T-helper 2 cell treated with Interferon-gamma antibody and Interleukin-4, amounts not matched to agents 100 ng/mL and 5 ng/mL, for 36 hours (primary cell): ENCODE results near the gene ERC1. TPM values are rescaled to one million over a fixed set of nuclear protein-coding genes. Genes with fewer than 3 reads are reported as not detected.

Source experiments
- intact Hi-C: fragments of 100-400 bp; cut with micrococcal nuclease; formaldehyde crosslinking; loops from one replicate; pipeline ENCODE4 v1.15.1; 2023
- total RNA-seq: library from RNA; stranded (reverse); gene quantifications from 2 replicates; pipeline ENCODE4 v1.2.3, GENCODE V29; 2022

Gene ERC1
- total RNA-seq, 1 donor from 2014 or later = 51.5 TPM

GRCh38 chr12:1280059-1280458 lies 289.0 kb downstream of the ERC1 start:
- intact Hi-C loops = no loop called here

GRCh38 chr12:1281683-1282366 lies 290.8 kb downstream of the ERC1 start:
- intact Hi-C loops = no loop called here

- intact Hi-C loops = no loop called here
Measured at GRCh38 chr12:1282670-1283315, 291.8 kb downstream of the ERC1 start.

GRCh38 chr12:1283316-1283715 lies 292.3 kb downstream of the ERC1 start:
- intact Hi-C loops = no loop called here

- intact Hi-C loops = no loop called here
Measured at GRCh38 chr12:1284611-1285010, 293.6 kb downstream of the ERC1 start.

- intact Hi-C loops = no loop called here
Measured at GRCh38 chr12:1287446-1287975, 296.5 kb downstream of the ERC1 start.

GRCh38 chr12:1288333-1288732 lies 297.3 kb downstream of the ERC1 start:
- intact Hi-C loops = no loop called here

GRCh38 chr12:1289371-1290155 lies 298.5 kb downstream of the ERC1 start:
- intact Hi-C loops = no loop called here

- intact Hi-C loops = no loop called here
Measured at GRCh38 chr12:1290716-1291115, 299.7 kb downstream of the ERC1 start.

- intact Hi-C loops = no loop called here
Measured at GRCh38 chr12:1291601-1292332, 300.7 kb downstream of the ERC1 start.

- intact Hi-C loops = no loop called here
Measured at GRCh38 chr12:1293901-1294300, 302.9 kb downstream of the ERC1 start.

- intact Hi-C loops = no loop called here
Measured at GRCh38 chr12:1297206-1297605, 306.2 kb downstream of the ERC1 start.

- intact Hi-C loops = no loop called here
Measured at GRCh38 chr12:1297639-1298175, 306.7 kb downstream of the ERC1 start.

GRCh38 chr12:1300460-1300859 lies 309.4 kb downstream of the ERC1 start:
- intact Hi-C loops = no loop called here

GRCh38 chr12:1302201-1302870 lies 311.3 kb downstream of the ERC1 start:
- intact Hi-C loops = no loop called here

- intact Hi-C loops = no loop called here
Measured at GRCh38 chr12:1305063-1305434, 314.0 kb downstream of the ERC1 start.

- intact Hi-C loops = no loop called here
Measured at GRCh38 chr12:1305791-1306500, 314.9 kb downstream of the ERC1 start.

GRCh38 chr12:1306817-1307216 lies 315.8 kb downstream of the ERC1 start:
- intact Hi-C loops = no loop called here

GRCh38 chr12:1307796-1308195 lies 316.8 kb downstream of the ERC1 start:
- intact Hi-C loops = no loop called here

- intact Hi-C loops = no loop called here
Measured at GRCh38 chr12:1309613-1310012, 318.6 kb downstream of the ERC1 start.
